ENCODE results near the gene IGFBP5. TPM values are rescaled to one million over a fixed set of nuclear protein-coding genes. Genes with fewer than 3 reads are reported as not detected.

Gene IGFBP5
- total and polyA plus RNA-seq, 10 of the 15 experiments (the other 5 are each of a cell fraction or from before 2014, with no cell fraction given) = 2.8 TPM; not detected in 9

DNA sequence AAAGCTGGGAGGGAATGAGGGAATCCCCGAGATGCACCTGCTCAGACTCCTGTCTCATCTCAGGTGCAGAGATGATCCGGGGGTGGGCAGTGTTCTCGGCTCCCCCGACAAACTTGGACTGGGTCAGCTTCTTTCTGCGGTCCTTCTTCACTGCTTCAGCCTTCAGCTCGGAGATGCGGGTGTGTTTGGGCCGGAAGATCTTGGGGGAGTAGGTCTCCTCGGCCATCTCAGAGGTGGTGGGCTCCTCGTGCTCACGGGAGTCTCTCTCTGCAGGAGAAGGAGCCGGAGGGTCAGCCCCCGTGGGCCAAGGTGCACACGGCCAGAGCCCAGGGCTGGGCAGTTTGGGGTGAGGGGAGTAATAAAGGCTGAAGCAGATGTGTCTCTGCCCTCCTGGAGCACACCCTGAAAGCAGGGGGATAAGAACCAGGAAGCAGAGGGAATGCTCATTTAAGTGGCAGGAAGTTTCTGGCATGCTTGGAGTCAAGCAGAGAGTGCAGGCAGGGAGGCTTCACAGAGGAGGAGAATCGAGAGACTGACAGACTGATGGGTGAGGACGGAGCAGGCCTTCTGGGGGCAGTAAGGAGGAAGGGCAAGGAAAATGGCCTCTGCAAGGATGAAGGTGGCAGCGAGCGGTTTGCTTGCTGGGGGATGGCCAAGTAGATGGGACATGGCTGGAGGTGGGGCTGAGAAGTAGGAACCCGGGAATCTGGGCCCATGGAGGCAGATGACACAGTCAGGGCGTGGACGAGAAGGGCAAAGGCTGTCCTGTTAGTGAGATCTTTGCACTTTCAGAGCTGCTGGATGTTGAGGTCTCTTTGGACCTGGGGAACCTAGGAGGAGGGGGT is 16.3 kb downstream of the IGFBP5 start (continued):
- TF ChIP-seq, protein P1, sequence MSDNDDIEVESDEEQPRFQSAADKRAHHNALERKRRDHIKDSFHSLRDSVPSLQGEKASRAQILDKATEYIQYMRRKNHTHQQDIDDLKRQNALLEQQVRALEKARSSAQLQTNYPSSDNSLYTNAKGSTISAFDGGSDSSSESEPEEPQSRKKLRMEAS (IDR thresholded peaks at IDR 0.05; ENCODE audit: low read depth, low read length) = no peak
- no peak for TF ChIP-seq SPI1 (IDR thresholded peaks at IDR 0.05; ENCODE audit: borderline replicate concordance, insufficient read depth, low read depth, low read length)

- ChIA-PET RAD21 (ENCODE audit: unreplicated experiment) (no interaction called here), SMC1A (ENCODE audit: uncharacterized antibody, unreplicated experiment) (no interaction called here), CTCF (no interaction called here), POLR2A (no interaction called here)
- Histone ChIP-seq H3K27me3 (replicated peaks in 1 of 2; ENCODE audit: control insufficient read depth in 2 of 2, insufficient read depth in 2 of 2, low read length in 1 of 2) (no peaks in the 10 kb centered on the region), H3K4me1 (ENCODE audit: control insufficient read depth, insufficient read depth, low read length) (no peaks in the 10 kb centered on the region), H3K4me3 (no peak overlapping the region), H3K9me3 (replicated peaks; ENCODE audit: control insufficient read depth, insufficient read depth, low read length) (no peaks in the 10 kb centered on the region), H3K9ac (ENCODE audit: control insufficient read depth, insufficient read depth, low read length) (no peak overlapping the region), H2AFZ (ENCODE audit: control insufficient read depth, low read depth, low read length) (no peak overlapping the region), H3K79me2 (ENCODE audit: control insufficient read depth, insufficient read depth, low read length) (no peaks in the 10 kb centered on the region), H4K20me1 (ENCODE audit: control insufficient read depth, insufficient read depth) (no peaks in the 10 kb centered on the region), H3K4me2 (ENCODE audit: control insufficient read depth, insufficient read depth) (no peak overlapping the region), H3K27ac (ENCODE audit: control insufficient read depth, insufficient read depth) (no peak overlapping the region), H3K36me3 (ENCODE audit: control insufficient read depth in 2 of 2, insufficient read depth in 2 of 2, low read length in 1 of 2) (no peaks in the 10 kb centered on the region)
- TF ChIP-seq, protein P2, sequence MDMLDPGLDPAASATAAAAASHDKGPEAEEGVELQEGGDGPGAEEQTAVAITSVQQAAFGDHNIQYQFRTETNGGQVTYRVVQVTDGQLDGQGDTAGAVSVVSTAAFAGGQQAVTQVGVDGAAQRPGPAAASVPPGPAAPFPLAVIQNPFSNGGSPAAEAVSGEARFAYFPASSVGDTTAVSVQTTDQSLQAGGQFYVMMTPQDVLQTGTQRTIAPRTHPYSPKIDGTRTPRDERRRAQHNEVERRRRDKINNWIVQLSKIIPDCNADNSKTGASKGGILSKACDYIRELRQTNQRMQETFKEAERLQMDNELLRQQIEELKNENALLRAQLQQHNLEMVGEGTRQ (IDR thresholded peaks at IDR 0.05; ENCODE audit: borderline replicate concordance, low read depth, low read length) = no peak
- no peak for TF ChIP-seq CREM (IDR thresholded peaks at IDR 0.05; ENCODE audit: low read depth)
- no peak for TF ChIP-seq SIX5 (IDR thresholded peaks at IDR 0.05; ENCODE audit: low read depth, low read length, severe bottlenecking)
- no peak for TF ChIP-seq HCFC1 (IDR thresholded peaks at IDR 0.05; ENCODE audit: low read length)
- TF ChIP-seq SUZ12 (IDR thresholded peaks at IDR 0.05; ENCODE audit: unreplicated experiment) = no peak
- TF ChIP-seq ZBED1 (IDR thresholded peaks at IDR 0.05; ENCODE audit: borderline replicate concordance) = no peak
- TF ChIP-seq ZNF274 (IDR thresholded peaks at IDR 0.05; ENCODE audit: insufficient read depth, insufficient read length) = no peak
- no peak for TF ChIP-seq PKNOX1 (IDR thresholded peaks at IDR 0.05)
- no peak for TF ChIP-seq ZNF24 (IDR thresholded peaks at IDR 0.05)
- in situ Hi-C loops (cut with MboI) = loop anchor here (5.0 kb wide), 2 partner anchors 834 to 1034 kb away; no protein-coding TSS in a partner anchor
- intact Hi-C loops (cut with micrococcal nuclease; ENCODE audit: unreplicated experiment) = no loop called here
- no TSS peak for BruUV-seq (replicated peaks)
- no peak for ATAC-seq
- 50% methylated on average over 12 of the region's 12 CpGs for WGBS (ENCODE audit: insufficient coverage, insufficient replicate concordance, low lambda C conversion rate, missing lambda C conversion rate)
- no peak for DNase-seq (ENCODE audit: low read depth, low spot score)
- FAIRE-seq = no peak
Measured at GRCh38 chr2:216678098-216678465, 17.3 kb downstream of the IGFBP5 start.

Measured in GM12878 (cell line).